SHP77 (cell line): ENCODE data around the gene DDB1.

Source experiments
- DNase-seq, 2 experiments: peaks; one replicate each; lab custom pipeline; 2025; lab: John Stamatoyannopoulos, UW

DDB1 gene

DNA sequence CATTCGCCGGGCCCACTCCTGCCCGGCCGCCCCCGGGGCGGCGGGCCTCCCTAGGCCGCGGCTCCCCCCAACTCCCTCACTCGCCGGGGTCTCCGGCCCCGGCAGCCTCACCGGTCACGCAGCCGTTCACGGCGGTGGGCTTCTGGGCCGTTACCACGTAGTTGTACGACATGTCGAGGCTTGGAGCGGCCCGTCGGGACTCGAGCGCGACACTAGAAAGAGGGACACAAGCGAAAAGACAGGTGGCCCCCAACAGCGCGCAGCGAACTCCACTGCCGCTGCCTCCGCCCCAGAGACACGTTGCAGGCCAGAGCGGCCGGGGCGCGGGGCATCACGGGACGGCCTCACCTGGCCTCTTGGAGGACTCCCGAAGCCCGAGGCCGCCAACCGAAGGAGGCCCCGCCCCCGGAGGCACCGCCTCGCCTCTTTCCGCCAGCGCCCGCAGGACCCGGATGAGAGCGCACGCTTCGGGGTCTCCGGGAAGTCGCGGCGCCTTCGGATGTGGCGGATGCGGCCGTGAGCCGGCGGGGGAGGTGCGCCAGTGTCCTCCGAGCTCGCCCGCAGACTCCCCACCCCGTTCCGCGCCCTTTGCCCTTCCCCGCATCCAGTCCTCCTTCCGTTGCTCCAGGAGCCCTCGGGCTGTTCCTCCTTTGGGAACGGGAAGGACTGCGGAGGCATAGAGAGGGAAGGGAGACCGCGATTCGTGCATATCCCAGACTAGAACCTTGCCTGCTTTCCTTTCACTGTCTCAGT, at the start of gene DDB1, which contains the start of gene TKFC:
DDB1 (minus strand) TSS at position 309 of the 753 bp plus-strand sequence; CDS start at position 172, 137 bp downstream.
TKFC (plus strand) TSS at position 432 of the 753 bp plus-strand sequence. CDS start 1,501 bp downstream, outside the sequence.
- DNase-seq, result peak; percentile 87 to 94

GRCh38 chr11:61380884-61381283, 48.0 kb upstream of the DDB1 start:
- no peak for DNase-seq

GRCh38 chr11:61378713-61379313, 45.9 kb upstream of the DDB1 start:
- DNase-seq, result no peak

- DNase-seq, result no peak
These were observed 44.7 kb upstream of the DDB1 start for GRCh38 chr11:61377461-61378160.

DNA sequence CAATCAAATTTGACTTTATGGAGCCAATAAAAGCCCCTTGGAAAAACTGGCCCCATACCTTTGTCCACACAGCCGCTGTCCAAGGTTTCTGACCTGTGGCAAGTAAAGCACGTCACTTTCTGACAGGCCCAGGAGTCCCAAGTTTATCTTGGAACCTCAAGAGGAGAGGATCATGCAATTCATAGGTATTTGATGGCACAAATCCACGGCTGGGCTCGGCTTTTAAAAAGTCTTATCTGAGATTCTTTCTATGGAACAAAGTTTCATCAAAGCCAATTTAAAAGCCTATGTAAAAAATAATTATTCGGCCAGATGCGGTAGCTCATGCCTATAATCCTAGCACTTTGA, 42.8 kb upstream of the DDB1 start:
- no peak for DNase-seq

- DNase-seq, result no peak
These were observed 39.9 kb upstream of the DDB1 start for GRCh38 chr11:61372659-61373420.

DNA sequence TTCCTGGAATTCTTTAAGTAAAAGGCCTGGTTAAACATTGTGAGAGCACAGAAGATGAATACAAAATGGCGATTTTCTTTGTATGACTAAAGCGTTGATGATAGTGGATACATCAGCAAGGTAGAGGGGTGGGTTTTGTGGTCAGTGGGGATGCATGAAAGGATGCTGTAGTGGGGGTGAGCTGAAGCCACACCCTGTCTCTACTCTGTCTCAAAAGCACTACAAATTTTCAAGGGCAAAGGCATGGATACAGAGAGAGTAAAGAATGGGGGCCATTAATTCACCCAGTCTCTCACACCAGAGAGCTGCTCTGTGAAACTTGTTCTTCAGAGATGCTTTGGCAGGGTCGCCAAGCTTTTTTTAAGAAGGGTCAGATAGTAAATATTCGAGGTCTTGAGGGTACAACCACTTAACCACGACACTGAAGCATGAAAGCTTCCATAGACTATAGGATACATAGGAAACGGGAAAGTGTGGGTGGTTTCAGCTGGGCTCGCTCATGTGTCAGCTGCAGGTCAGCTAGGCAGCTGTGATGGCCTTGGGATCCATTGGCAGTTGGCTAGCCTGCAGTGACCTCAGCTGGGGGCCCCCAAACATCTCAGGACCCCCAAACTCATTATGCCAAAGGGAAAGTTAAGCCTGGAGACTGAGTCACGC, 37.6 kb upstream of the DDB1 start:
- DNase-seq, result no peak

DNA sequence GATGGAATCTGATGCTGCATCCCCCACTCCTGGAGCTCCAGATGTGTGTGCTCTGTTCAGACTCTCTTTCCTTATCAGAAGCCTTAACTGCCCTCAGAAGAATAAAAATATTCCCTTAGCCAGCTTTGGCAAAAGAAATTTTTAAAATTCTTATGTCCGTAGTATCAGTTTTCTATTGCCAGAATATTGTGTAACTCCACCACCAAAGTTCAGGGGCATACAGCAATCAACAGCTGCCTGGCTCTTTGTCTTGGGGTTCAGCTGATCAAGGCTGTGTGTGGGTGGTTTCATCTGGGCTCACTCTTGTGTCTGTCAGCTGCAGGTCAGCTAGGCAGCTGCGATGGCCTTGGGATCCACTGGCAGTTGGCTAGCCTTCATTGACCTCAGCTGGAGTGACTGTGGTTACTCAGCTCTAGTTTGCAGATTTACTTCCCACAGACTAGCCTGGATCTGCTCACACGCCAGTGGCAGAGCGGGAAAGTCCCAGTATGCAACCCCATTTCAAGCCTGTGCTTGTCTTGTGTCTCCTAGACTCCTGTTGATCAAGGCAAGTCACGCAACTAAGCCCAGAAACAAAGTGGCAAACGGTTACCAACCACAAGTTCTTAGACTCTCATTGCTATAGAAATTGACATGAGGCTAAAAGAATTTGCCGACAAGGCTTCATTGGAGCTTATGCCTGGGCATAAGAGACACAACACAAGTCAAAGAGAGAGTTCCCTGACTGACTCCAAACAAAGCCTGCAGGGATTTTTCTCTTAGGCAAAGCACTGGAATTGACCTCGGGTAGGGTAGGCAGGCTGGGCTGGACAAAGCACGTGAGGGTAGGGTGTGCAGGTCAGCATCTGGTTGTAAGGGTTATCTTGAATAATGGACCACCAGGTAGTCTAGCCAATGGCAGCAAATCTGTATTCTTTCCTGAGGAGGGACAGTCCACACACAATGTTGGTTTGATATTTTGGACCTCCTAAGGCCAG, 36.8 kb upstream of the DDB1 start:
- DNase-seq, result no peak

- no peak for DNase-seq
These were observed 35.7 kb upstream of the DDB1 start for GRCh38 chr11:61368646-61369045.

DNA sequence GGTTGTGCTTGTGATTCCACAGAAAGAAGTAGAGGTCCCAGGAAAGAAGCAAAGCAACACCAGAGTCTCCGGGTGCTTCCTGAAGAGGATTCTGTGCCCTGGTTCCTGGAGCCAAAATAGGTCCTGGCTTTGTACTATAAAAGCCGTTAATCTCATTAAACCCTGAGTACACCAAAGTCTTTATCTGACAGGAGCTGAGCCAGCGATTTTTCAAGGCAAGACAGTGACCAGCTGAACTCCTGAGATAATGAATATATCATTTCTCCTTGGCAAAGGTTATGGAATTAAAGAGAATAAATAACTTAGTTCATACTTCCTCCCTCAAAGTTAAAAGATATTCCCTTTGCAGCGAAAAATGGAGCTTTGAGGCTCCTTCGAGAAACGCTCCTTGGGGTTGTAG, 34.5 kb upstream of the DDB1 start:
- DNase-seq, result no peak

DNA sequence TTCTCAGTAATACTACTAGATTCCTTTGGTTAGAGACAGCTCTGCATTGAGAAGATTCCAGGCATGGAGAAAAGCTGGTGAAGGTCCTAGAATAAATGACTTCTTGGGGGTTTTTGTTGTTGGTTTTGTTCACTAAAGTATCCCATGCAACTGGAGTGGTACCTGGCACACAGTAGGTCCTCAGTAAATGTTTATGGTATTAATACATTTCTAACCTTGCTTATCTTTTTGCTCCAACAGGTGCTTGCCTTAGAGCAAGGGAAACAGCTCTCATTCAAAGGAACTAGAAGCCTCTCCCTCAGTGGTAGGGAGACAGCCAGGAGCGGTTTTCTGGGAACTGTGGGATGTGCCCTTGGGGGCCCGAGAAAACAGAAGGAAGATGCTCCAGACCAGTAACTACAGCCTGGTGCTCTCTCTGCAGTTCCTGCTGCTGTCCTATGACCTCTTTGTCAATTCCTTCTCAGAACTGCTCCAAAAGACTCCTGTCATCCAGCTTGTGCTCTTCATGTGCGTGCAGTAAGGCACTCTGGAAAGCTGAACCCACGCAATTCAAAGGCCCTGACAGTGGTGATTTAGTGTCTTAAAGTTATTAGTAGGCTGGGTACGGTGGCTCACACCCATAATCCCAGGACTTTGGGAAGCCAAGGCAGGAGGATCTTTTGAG, 31.2 kb upstream of the DDB1 start:
- no peak for DNase-seq

DNA sequence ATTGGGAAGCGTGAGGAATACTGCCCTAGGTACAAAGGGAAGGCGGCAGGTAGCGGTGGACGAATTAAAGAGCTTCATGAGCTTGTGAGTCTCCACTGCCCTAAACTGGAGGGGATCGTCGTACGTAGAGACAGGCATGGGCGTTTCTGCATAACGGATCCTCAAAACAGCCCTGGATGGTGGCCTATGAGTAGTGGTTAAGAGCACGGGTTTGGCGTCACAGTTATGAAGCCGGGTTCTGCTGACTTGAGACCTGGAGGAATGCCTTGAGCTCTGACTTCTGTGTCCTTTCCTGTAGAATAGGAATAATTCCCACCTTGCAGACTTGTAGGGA, 29.6 kb upstream of the DDB1 start:
- peak; percentile 19 to 51 for DNase-seq

- peak; percentile 89 to 94 for DNase-seq
These were observed 29.0 kb upstream of the DDB1 start, which contains the start of the genes CYB561A3 and TMEM138 for GRCh38 chr11:61361741-61362541. Gene CYB561A3, minus strand, starts transcription at chr11:61361882. Its CDS starts 5,169 bp downstream, at chr11:61356713. Gene TMEM138, plus strand, starts transcription at chr11:61362374. Its CDS starts 2,017 bp downstream, at chr11:61364391.

DNA sequence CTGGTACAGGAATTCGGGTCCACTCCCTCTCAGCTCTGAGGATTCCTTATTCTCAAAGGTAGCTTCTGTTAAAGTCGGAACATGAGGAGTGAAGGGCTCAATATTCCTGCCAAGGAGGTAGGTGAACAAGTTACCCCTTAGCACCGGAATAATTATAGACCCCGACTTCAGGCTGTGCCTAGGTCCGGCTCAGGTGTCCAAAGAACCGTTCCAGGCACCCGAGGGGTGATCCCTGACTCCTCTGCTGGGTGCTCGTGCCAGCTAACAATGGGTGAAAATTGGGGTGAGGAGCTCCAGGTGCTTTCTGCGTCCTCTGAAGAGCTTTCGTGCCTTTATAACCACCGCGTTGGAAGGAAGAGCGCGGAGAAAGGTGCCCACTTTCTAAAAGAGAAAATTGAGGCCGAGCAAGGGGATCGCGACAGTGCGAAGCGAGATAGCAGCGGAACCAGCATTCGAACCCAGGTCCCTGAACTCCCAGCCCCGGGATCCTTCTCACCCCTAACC, 28.4 kb upstream of the DDB1 start:
- no peak for DNase-seq

- no peak for DNase-seq
These were observed 26.6 kb upstream of the DDB1 start for GRCh38 chr11:61359516-61359915.

DNA sequence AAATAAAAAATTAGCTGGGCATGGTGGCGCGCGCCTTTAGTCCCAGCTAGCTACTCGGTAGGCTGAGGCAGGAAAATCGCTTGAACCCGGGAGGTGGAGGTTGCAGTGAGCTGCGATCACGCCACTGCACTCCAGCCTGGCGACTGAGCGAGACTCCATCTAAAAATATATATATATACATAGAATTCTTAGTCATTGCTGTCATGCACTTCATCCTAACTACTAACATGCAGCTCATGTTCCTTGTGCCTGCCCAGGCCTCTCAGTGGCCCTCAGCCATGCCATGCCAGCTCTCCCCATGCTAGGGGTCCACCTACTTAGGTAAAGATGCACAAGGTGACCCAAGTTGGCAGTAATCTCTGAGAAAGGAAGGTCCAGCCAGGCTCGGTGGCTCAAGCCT, 25.7 kb upstream of the DDB1 start:
- no peak for DNase-seq

DNA sequence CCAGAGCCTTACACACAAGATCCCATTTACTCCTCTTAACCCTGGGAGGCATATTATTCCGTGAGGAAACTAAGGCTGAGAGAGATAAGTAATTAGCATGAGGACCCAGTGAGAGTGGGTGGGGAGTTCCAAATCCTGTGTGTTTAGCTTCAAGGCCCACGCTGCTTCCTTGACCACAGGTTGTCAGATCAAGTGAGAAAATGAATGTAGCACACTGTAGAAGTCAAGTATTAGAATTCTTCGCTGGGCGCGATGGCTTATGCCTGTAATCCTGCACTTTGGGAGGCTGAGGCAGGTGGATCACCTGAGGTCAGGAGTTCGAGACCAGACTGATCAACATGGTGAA, 25.0 kb upstream of the DDB1 start:
- DNase-seq, result no peak

DNA sequence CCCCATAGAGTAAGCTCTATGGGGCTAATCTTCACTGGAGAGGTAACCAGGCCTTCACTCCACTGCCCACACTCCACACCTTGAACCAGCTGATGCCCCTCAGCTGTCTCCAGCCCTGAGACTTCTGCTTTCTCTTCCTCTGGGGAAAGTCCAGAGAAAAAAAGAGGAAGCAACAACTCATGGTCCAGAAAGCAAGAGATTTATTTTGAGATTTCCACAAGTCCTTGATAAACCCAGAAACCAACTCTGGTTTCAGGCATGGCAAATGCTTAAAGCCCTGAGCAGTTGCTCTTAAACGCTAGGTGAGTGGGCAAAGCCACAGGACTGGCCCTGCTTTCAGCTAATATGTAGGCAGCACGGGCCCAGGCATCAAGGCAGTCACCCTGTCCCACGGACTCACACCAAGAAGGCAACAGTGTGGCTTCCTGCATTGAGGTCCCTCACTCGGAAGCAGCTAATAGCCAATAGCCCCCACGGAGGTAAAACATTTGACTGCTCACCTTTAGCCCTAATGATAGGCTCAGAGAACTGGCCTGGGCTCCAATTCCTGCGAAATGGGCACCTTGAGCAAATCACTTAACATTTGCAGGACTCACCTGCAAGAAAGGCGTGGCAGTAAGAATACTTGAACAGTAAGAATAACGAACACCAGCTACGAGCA, 24.5 kb upstream of the DDB1 start:
- DNase-seq, result no peak
